ENCODE measurements around the gene MRPL12.
A peak's percentile ranks its signal among the peaks of the same experiment; 100 is the strongest.
"Not testable (repeated sequence)": the region's sequence is repeated elsewhere in the genome, so short reads cannot be mapped to it uniquely, and the experiment has no call there.

Gene MRPL12

DNA sequence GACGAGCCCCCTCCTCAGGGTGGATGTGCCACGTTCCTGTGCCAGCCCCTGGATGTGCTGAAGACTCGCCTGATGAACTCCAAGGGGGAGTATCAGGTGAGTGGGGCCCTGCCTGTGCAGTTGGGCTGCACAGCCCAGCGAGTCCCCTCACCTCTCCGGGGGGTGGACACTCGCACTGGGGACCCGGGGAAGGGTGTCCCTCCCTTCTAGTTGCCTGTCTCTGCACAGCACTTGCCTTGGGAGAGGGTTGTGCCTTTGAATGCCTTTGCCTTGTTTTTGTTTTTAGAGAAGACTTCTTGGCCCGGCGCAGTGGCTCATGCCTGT lies 14.6 kb downstream of the MRPL12 start:
- no peak for DNase-seq

DNA sequence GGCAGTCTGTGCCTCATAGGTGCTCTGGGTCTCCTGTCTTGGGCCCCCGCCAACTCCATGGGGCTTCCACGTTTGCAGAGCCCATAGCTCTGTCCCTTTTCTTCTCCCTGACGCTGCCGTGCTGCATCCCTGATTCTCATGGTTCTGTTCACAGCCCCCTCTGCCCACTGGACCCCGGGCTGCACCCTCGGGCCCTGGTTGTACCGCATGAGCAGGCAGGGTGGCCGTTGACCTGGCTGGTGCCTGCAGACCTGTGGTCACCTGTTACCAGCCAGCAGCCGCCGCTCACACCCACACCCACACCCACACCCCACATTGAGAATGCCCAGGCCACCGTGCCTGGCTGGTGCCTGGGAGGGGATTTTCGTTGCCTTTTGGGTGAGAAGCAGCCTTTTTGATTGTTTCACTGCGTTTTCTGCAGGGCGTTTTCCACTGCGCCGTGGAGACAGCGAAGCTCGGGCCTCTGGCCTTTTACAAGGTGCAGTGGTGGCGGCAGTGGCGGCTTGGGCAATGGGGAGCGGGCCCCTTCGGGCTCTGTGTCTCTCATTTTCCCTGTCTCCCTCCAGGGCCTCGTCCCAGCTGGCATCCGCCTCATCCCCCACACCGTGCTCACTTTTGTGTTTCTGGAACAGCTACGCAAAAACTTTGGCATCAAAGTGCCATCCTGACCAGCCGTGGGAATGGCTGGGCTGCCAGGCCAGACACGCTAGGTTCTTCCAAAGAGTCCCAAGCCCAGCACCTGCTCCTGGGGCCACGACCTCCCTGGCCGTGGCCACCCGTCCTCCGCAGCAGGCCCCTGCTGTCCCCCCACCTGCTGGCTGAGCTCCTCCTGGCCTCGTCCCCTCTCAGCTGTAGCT lies 16.5 kb downstream of the MRPL12 start:
- DNase-seq: no peak

DNA sequence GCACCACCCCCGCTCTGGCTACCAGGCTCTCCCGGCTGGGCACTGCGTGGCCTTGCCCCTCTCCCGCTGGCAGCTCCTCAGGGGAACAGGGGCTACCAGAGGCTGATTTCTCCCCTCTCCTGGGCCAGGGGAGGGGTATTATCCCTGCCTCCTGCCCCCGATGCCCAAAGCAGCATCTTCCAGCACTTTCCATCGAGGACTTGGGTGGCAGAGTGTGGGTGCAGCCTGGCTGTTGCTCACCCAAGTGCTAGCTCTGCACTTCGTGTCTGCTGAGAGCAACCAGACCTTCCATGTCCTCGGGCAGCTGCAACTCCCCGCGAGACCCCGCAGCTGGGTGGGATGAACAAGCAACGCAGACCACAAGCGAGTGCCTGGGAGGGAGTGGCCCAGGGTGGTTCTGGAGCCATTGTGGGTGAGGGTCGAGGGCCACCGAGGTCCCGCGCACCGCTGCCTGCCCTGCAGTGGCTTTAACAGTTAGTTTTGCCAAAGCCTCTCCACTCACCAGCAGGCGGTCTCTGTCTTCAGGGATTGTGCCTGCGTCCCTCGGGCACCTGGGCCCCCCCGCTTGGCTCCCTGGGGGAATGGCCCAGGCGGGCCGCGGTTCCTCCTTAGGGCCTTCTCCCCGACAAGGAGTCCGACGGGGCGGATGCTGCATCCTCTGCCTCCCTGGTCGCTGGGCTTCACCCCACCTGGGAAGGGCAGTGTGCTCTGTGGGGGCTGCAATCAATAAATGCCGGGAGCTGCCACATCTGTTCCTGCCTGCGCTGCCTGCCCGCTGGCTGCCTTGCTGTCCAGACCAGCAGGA lies 17.3 kb downstream of the MRPL12 start:
- no peak for DNase-seq

DNA sequence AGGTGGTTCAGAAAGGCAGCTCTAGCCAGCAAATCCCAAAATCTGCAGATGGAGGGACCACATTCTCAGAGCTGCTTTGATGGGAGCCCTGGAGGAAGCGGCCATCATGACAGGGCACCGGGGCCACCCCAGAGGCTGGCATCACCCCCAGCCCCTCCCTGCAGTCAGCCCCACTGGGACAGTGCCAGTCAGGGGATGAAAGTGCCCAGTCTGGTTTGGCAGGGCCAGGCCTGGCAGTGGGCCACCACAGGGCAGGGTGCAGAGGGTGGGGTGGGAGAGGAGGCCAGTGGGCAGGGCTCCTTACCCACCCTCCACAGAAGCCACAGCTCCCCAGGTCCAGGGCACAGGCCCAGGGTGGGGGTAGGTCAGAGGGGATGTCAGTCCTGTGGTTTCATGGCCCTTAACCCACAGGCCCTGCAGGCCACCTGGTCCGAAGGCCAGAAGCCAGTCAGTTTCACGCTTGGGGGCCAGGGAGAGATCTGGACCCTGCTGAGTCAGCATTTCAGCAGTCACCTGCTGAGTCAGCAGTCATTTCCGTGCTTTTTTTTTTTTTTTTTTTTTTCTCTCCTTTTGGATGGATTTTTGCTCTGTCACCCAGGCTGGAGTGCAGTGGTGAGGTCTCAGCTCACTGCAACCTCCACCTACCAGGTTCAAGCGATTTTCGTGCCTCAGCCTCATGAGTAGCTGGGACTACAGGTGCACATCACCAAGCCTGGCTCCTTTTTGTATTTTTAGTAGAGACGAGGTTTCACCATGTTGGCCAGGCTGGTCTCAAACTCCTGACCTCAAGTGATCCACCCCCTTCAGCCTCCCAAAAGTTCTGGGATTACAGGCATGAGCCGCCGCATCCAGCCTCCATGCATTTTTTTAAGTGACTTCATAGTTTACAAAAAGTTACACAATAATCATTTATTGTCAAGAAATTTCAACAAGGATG lies 19.3 kb downstream of the MRPL12 start:
- DNase-seq: no peak

DNA sequence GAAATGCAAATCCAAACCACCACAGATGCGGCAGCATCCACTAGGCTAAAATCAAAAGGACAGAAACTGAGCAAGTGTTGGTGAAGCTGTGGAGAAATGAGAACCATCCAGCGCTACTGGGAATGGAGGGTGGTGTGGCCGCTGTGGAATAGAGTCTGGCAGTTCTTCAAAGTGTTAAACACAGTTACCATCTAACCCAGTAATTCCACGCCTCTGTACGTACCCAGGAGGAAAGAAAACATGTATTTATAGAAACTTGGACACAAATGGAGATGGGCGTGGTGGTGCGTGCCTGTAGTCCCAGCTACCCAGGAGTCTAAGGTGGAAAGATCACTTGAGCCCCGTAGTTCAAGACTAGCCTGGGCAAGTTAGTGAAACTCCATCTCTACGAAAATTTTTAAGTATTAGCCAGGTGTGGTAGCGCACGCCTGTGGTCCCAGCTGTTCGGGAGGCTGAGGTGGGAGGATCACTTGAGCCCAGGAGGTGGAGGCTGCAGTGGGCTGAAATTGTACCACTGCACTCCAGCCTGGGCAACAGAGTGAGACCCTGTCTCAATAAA lies 20.6 kb downstream of the MRPL12 start:
- DNase-seq: no peak

DNA sequence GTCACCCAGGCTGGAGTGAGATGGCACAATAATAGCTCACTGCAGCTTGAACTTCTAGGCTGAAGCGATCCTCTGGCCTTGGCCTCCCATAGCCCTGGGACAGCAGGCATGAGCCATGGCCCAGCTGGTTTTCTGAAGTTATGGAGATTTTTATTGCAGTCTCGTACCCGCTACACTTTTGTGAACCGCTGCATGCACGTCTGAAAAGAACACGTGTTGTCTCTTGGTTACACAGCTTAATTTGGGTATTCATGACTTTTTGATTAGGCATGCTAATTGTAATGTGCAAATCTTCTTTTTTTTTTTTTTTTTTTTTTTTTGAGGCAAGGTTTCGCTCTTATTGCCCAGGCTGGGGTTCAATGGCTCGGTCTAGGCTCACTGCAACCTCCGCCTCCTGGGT lies 22.3 kb downstream of the MRPL12 start:
- DNase-seq: no peak

DNA sequence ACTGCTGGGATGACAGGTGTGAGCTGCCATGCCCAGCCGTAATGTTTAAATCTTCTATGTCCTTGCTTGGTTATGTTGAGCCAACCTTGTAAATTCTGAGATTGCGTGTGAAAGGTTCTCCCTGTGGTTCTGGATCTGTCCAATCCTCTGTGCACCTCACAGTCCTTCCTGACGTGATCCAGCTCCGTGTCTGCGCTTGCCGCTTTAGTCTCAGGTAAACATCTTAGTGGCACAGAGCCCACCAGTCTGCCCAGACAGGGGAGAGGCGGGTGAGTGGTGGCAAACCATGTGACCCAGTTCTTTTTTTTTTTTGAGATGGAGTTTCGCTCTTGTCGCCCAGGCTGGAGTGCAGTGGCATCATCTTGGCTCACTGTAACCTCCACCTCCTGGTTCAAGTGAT lies 22.8 kb downstream of the MRPL12 start:
- no peak for DNase-seq

DNA sequence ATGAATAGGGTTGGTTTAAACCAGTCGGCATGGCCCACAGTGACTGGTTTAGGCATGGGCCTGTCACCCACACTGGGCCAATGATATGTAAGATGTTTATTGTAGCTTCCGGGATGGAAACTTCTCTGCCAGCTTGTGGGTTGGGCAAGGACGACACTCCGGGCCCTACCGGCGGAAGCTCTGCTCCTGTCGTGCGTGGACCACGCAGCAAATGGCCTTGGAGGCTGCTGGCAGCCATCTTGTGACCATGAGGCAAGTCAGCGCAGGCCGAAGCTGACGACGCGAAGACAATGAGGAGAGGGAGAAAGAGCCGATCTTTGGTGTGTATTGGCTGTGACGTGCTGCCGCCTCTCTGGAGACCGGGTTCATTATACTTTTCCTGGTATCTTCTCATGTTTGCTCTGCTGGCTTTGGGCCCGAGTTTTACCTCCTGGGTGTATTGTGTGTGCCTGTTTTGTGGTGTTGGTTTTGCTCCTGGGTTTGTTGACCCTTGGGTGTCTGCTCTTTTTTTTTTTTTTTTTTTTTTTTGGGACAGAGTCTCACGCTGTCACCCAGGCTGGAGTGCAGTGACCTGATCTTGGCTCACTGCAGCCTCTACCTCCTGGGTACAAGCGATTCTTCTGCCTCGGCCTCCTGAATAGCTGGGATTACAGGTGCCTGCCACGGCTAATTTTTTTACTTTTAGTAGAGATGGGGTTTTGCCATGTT lies 24.3 kb downstream of the MRPL12 start:
- no peak for DNase-seq

DNA sequence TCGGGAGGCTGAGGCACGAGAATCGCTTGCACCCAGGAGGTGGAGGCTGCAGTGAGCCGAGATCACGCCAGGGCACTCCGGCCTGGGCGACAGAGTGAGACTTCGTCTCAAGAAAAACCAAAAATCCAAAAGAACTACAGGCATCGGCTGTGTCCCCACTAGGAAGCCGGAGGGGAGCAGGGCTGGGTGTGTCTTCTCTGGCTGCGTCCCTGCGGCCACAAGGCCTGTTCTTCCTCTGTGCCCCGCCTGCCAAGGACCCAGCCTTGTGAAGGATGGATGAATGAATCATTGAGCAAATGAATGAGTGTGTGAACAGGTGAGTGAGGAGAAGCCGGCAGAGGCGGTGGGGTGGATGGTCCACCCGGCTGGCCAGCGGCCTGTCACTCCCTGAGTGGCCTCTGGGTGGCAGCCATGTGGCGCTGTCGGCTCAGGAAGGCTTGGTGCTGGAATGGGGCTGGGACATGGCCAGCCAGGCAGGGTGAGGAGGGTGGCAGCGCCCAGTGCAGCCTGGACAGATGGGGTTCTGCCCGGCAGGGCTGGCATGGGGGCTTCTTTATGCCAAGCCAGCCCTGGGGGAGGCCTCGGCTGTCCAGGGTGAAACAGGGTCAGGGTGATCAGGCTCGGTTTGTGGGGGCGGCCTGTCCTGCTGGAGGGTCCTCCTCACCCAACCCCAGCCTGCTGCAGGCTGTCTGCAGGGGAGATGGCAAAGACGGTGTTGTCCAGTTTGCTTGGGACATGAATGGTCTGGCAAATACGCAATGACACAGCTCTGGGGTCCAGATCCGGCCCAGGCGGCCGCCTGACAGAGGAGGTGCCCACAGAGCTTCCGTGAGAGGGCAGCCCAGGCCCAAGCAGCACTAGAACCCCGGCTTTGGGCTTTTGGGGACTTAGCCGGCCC lies 30.6 kb downstream of the MRPL12 start:
- peak; percentile 74 for DNase-seq

DNA sequence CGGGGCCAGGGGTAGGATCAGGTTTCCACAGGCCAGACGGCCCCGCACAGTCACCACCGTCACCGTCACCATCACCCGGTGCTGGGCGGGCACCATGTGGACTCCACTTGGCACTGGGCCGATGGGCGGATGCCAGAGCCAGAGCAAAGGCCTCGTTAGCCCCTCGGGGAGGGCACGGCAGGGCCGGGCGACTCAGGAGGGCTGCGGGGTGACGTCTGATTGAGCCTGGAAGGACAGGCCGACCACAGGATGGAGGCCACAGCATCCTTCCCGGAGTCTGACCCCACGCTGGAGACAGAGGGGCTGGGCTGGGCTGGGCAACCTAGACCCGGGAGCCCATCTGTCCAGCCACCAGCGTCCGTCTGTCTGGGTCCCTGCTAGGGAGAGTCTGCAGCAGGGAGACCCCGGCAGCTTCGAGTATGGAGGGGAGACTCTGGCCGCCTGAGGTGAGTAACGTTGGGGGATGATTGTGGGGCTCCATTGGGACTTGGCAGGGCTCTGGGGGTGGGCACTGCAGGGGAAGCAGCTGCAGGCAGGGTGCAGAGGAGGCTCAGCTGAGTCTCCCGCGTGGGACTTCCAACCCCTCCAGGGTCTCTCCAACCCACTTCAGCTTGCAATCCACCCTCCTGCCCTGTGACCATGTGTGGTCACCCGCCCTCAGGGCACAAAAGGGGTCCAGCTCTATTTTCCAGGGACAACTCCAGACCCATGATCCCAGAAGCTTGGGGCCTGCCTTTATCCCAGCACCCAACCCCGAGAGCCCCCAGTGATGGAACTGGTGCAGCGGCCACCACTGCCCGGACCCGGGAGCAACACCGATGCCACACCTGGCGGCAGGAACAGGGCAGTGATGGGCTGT lies 31.5 kb downstream of the MRPL12 start:
- DNase-seq: no peak

DNA sequence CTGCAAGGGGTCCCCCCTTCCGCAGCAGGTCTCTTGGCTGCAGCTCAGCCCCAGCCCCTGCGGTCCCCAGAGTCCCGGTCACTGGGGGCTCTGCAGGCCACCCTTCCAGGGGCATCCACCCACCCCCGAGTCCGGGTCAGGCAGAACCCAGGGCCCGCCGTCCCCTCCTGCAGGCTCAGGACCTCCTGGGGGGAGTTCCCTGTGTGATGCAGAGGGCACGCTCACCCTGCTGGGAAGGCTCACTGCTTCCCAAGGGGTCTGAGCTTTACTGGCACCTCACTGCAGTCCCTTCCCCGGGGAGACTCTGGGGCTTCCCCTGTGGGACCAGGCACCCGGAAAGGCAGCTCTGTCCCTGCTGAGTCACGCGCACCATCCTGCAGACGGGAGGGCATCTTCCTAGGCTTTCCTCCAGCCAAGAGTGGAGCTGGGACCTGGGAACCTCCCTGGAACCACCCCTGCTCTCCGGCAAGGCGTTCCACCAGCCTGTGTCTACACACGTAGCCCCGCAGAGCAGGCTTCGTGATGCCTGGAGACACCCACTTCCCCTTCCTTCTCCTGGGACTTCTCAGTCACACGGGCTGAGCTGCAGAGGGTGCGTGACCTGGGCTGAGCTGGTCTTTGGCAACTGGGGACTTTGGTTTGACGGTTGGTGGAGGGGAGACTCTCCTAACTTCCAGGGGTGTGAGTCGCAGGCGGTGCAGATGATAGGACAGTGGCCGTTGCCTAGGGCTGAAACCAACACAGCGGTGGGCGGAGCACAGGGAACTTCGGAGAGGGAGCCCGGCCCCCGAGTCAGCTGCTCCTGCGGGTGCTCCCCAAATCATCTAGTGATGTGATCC lies 32.3 kb downstream of the MRPL12 start:
- no peak for DNase-seq

DNA sequence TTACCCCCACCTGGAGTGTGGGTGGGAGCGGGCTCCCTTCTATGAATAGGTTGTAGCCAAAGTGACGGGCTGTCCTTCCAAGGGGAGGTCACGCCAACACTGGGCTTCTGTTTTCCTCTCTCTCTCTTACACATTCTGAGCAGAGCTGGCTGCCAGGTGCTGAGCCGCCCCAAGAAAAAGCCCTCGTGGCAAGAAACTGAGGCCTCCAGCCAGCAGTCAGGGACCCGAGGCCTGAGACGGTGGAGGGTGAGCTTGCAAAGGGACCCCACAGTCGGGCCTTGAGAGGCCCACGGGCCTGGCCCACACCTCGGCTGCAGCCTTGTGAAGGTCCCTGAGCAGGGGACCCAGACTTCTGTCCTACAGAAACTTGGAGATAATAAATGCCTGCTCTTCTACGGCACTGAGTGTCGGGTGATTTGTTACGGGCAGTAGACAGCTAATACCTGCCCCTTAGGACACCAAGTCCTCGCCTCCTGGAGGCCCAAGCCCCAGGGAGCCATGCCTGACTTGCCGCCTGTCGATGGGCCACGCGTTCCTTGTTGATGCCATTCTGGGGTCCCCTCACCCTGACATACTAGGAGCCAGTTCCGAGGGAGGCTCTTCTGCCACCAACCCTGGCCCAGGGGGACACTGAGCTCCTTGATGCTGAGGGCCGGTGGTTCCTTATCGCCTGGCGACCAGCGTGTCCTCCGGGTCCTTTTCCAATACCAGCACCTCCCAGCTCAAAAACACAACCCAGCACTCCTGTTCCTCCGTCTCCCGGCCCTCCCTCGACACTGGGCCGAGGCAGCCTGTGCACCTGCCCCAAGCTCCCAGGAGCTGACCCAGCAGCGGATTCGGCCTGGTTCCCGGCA lies 35.0 kb downstream of the MRPL12 start:
- no peak for DNase-seq

DNA sequence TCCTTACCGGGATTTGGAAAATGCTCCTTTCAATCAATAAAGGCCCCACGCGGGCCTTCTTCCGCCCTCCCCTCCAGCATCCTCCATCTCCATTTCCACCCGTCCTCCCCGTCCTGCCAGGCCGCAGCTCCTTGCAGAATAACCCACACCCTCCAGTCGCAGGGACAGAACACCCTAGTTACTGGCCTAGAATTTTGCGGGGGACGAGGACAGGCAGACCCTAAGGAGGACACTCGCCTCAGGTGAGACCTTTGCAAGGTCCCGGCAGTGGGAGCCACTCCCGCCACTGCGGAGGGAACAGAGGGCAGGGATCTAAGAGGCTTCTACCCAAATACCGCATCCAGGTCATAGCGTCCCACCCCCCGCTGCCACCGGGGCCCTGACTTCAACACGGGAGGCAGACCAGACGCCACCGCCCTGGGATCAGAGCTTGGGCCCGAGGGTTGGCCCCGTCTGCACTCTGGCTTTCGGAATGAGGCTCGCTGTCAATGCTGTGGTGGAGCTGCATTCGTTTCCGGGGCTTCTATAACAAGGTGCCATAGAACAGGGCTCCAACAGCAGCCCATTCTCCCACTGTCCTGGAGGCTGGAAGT lies 35.7 kb downstream of the MRPL12 start:
- no peak for DNase-seq

DNA sequence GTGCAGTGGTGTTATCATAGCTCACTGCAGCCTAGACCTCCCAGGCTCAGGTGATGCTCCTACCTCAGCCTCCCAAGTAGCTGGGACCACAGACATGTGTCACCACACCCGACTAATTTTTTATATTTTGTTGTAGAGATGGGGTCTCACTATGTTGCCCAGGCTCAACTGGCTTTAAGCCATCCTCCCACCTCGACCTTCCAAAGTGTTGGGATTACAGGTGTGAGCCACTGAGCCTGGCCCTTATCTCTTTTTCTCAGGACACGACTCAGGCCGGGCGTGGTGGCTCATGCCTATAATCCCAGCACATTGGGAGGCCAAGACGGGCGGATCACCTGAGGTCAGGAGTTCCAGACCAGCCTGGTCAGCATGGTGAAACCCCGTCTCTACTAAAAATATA lies 36.4 kb downstream of the MRPL12 start:
- DNase-seq: not testable (repeated sequence)

DNA sequence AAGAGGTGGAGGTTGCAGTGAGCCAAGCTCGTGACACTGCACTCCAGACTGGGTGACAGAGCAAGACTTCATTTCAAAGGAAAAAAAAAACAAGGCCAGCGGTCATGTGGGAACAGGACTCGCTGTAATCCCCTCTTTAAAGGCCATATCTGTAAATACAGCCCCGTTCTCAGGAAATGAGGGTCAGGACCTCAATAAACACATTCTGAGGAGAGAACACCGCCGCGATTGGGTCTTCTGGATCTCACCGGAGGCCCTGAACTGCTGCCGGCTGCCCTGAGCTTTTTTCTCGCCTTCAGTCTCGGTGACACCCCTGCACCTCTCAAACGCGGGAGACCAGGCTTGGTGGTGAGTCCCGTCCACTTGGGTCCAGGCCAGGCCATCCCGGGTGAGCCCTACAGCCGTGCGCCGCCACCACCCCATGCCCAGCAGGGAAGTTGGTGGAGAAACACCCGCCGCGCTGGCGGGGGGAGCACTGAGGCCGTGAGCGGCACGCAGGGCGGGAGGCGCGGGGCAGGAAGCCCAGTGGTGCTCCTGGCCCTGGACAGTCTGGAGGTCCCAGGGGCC lies 37.3 kb downstream of the MRPL12 start:
- no peak for DNase-seq

DNA sequence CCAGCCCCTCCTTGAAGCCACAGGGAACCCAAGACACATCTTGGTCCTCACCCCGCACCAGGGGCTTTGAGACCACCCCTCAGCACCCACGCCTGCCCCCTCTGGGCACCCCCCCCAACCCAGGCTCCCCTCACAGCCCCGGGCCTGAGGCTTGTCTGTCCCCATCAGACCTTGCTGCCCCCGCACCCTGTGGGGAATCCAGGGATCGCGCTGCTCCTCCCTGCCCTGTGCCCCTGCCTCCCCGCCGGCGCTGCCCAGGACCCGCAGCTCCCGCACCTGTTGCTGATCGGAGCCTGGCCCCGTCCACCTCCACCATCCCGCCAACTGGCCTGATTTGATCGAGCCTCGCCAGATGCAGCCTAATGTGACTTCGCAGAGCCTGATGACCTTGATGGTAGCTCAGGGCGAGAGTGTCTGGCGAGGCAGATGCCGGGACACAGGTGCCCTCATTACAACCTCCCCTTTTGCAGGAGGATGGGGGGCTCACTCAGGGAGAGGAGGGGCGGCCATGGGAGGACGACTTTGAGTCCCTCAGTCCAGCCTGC lies 38.0 kb downstream of the MRPL12 start:
- DNase-seq: no peak
